HG03175 (cell line): ENCODE data around the gene JCAD.
"Not testable (repeated sequence)": the region's sequence is repeated elsewhere in the genome, so short reads cannot be mapped to it uniquely, and the experiment has no call there.

Source experiments
- ATAC-seq: cut with Tn5 transposase; IDR thresholded peaks from one replicate; pipeline ENCODE4 v1.9.1; 2021; ENCODE audit warnings: mild to moderate bottlenecking, moderate library complexity; ENCODE audit not compliant: unreplicated experiment

Gene JCAD, protein sequence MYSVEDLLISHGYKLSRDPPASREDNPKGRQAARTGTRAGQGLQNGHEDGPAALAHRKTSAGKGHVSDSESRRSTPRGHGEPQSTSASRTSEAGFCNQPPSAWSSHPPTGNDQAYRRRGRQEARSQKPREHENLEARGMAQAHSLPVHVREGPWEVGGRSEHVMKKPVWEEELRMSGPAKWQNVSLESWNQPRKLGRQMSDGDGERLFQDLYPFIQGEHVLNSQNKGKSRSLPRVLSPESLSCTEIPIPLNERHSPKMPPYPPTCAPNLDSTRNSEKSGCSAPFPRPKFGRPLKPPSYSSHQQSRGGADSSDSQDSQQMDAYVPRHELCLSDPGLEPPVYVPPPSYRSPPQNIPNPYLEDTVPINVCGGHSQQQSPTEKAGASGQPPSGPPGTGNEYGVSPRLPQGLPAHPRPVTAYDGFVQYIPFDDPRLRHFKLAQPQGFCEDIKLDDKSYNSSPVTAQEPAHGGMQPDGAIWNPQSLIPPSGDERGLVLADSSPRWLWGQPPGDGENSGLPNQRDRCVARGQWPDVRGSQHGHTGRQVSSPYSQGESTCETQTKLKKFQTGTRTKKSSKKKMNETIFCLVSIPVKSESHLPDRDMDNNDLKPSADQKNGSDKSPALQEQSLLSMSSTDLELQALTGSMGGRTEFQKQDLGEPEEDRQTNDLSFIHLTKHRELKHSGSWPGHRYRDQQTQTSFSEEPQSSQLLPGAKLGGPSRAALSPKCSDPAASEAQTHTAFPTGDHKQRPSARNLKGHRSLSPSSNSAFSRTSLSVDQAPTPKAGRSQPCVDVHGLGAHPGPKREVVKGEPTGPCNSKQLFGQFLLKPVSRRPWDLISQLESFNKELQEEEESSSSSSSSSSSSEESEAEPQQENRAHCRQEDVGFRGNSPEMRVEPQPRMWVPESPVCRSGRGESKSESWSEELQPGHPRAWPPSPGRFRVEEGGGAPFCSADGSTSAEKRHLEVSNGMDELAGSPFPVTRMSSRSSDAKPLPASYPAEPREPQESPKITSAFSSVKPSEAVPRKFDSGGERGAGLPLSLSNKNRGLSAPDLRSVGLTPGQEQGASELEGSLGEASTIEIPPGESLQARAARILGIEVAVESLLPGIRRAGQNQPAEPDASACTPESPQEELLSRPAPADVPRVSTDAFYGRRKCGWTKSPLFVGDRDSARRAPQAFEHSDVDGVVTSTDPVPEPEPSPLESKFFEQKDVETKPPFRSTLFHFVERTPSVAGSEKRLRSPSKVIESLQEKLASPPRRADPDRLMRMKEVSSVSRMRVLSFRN (N-terminal part only)

GRCh38 chr10:30059209-30060107, at the start of gene JCAD:
JCAD (minus strand) TSS chr10:30059586; CDS start chr10:30047812, 11,774 bp downstream.
- ATAC-seq, result no peak

- ATAC-seq, result no peak
Measured at GRCh38 chr10:30106987-30107386, 47.6 kb upstream of the JCAD start.

DNA sequence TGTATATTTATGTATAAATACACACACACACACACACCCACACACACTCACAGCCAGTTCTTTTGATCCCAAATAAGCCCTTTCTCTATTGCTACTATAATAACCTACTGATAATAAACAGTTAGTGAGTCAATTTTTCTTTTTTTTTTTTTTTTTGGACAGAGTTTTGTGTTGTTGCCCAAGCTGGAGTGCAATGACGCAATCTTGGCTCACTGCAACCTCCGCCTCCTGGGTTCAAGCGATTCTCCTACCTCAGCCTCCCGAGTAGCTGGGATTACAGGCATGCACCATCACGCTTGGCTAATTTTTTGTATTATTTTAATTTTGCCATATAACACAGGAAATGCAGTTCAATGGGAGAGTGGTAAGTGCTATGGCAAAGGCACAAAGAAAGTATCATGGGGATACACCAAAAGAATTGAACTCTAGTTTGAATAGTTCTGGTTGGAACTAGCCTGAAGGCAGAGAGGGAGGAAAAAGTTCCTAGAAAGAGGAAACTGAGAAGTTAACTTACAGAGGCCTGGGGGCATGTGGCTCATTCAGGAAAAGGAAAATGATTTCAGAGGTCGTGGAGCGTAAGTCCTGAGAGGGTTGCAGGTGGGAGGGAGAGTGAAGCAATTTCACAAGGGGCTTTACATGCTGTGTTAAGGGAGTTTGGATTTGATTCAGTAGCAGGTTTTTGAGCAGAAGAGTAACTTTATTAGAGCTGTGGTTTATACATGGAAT, 44.4 kb upstream of the JCAD start:
- no peak for ATAC-seq

- not testable (repeated sequence) for ATAC-seq
Measured at GRCh38 chr10:30099706-30100105, 40.3 kb upstream of the JCAD start.

GRCh38 chr10:30099101-30099500, 39.7 kb upstream of the JCAD start:
- no peak for ATAC-seq

DNA sequence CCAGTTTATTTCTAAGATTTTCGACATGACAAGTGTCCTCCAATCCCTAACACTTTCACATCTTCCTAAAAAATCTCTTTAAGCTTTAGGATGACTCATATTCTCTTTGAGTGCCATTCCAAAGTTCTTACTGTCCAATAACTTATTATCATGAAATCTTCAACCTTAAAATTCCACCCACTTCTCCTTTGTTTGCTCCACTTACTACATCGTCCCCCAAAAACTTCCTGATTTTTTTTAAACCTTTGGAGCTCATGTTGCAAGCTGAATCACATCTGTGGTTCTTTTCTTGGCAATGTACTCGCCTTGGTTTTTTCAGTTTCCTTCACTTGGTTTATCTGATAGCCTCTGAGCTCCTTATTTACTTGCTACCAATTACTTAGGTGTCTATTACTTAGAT, 39.2 kb upstream of the JCAD start:
- ATAC-seq, result no peak

GRCh38 chr10:30096564-30096963, 37.2 kb upstream of the JCAD start:
- no peak for ATAC-seq

- no peak for ATAC-seq
Measured at GRCh38 chr10:30095631-30096422, 36.4 kb upstream of the JCAD start.

DNA sequence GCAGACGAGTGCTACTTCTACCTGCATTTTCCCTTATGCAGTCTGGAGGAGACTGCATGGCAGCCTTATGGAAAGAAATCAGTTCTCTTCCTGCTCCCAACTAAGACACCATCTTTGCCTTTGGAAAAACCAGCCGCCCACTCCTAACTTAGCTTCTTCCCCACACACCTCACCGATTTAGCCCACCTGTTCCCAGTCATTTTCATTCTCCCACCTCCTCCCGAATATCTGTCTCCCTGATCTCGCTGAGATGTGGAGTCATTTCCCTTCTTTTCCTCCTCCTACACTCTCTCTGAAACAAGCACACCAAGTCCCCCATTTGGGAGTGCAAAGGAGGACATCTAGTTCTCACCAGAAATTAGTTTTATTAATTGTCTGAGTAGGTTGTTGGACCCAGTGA, 35.2 kb upstream of the JCAD start:
- no peak for ATAC-seq

DNA sequence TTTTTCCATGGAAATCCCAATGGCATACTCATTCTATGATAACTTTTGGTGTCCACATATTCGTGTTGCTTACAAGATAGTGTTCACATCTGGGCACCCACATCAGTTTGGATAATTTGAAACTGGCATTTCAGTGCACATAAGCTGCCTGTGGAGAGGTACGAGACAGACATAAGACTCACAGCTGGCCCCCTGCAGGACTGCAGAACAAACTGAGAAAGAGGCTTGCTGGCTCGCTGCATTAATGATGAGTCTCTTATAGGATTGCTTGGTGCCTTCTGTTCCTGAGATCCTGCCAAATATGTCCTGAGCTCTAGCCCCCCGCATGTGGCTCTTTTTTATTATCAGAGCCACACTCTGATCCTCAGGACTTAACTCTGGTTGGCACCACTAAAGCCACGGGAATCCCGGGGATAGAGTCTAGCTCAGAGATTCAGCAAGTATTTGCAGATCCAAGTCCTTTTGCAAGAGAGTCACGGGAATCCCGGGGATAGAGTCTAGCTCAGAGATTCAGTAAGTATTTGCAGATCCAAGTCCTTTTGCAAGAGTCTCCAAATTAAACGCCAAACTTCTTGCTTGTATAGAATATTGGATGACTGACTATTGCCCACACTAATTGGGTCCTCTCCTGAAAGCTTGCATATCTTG, 34.0 kb upstream of the JCAD start:
- no peak for ATAC-seq

DNA sequence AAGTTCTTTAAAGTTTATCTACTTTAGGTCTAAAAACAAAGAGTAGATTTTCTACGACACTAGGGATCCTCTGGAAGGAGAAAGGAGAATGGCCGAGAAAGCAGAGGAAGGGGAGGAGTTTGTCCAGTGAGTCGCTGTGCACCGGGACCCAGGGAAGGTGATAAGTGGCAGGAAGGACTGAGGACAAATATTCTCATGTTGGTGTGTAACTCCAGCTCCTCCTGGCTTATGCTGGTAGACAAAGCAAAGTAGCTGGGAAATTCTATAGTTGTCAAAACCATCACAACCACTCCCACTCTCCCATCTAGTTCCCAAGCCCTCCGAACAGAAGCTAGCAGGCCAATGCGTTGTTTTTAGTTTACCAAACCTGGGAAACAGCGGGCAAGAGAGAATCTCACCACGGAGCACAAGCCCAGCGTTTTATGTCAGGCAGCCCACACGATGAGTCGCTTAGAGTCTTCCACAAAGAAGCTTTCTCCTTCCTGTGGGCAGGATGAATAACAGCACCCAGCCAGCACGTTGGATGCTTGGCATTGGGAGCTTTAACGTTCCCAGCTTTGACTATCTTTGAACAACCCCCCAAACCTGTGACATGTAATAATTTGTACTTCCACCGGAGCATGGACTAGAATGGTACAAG, 32.9 kb upstream of the JCAD start:
- no peak for ATAC-seq

GRCh38 chr10:30091136-30091535, 31.8 kb upstream of the JCAD start:
- ATAC-seq, result no peak

GRCh38 chr10:30088178-30088577, 28.8 kb upstream of the JCAD start:
- ATAC-seq, result no peak

- no peak for ATAC-seq
Measured at GRCh38 chr10:30083934-30084333, 24.5 kb upstream of the JCAD start.

DNA sequence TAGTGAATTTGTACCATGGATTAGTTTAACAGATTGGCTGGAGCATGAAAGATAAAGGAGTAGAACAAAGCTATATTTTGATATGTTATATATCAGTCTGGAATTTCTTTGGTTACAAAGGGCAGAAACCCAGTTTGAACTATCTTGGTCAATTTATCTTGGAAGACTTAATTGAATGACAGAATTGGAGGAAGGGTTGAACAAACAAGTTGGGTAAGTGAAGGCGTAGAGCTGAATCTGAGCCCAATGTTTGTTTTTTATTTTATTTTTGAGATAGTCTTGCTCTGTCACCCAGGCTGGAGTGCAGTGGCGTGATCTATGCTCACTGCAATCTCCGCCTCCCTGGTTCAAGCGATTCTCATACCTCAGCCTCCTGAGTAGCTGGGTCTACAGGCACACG, 21.8 kb upstream of the JCAD start:
- ATAC-seq, result no peak

DNA sequence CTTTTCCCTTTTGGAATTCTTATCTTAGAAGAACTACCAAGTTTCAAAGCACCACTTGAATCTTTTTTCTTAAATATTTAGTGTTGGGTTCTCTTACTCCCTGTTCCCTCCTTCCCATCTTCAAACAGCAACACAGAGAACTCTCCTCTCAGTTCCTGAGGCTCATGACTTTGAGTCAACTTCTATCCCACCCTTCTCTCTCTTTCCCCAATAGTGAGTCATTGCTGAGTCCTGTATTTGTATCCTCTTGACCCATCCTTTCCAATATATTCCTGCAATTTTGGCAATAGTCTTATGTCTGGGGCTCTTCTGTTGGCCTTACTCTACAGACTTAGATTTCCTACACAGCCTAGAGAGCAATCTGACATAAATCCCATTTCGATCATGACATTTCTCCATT, 20.8 kb upstream of the JCAD start:
- ATAC-seq, result no peak

DNA sequence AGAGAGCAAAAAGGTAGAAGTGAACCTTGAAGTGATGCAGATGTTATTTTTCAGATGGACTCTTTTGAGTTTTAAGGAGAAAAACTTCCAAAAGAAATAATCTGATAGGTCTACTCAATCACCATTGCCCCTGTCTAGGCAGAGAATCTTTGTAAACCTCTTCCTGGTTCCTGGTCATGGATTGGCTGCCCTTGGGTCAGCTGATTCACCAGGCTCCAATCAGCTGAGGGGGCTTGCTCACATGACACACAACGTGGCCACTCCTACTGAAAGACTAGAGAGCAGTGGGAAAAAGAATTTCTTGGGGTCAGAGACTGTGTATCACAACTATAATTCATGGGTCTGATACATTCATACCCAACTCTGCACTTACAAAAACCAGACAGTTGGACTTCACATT, 20.0 kb upstream of the JCAD start:
- ATAC-seq, result no peak

GRCh38 chr10:30075481-30075880, 16.1 kb upstream of the JCAD start:
- no peak for ATAC-seq
